ENCODE measurements around the gene PEF1. TPM values are rescaled to one million over a fixed set of nuclear protein-coding genes. Genes with fewer than 3 reads are reported as not detected.

Gene PEF1, protein sequence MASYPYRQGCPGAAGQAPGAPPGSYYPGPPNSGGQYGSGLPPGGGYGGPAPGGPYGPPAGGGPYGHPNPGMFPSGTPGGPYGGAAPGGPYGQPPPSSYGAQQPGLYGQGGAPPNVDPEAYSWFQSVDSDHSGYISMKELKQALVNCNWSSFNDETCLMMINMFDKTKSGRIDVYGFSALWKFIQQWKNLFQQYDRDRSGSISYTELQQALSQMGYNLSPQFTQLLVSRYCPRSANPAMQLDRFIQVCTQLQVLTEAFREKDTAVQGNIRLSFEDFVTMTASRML
- total RNA-seq (2014; rRNA removed) = 88.4 and 91.6 TPM in 2 replicates
- Bru-seq, nascent RNA = percentile 87 among the genes with signal in this experiment
- percentile 81 among the genes with signal in this experiment for BruChase-seq, experiment 1, labeled RNA remaining after a 6-hour chase
- percentile 81 among the genes with signal in this experiment for BruChase-seq, experiment 2, labeled RNA remaining after a 2-hour chase
- long read RNA-seq, transcript PEF1-205 (4 exons, 750 nt) = minor isoform, 11 of 121 reads
- long read RNA-seq, transcript PEF1-201 (5 exons, 1,629 nt) = major isoform, 87 of 121 reads
- long read RNA-seq, partial matches to known transcripts = 14 of 121 reads
- long read RNA-seq, other reads (novel, unspliced or antisense) = 9 of 121 reads

DNA sequence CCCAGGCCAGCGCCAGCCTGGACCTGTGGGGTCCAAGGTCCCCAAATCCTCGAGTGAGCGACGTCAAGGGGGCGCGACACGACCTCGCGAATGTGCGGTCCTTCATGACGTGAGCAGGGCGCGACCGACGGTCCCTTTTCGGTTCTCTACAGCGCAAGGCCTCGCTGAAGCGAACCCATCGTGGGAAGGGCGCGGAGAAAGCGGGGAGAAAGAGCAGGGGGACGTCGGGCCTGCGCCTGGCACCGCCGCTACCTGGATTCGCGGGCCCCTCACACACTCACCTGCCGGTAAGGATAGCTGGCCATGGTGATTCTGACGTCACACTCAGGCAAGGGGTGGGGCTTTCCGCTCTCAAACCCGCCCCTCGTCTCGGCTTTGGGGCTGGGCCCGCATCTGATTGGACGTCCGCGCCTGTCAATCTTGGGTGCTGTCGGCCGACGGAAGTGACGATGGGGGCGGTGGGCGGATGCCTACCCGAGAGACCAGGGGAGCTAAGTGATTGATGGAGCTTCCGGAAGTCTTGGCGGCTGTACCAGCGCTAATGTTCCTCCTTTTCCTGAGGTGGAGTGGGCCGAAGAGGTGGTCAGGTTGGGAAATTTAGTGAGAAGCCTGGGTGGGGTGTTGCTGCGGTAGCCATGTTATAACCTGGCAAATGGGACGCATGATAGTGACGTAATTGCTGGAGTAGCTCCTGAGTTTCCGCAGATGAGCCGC, at the start of gene PEF1:
Gene PEF1 (minus strand): TSS at position 317 of the 714 bp plus-strand sequence. CDS start 12 bp downstream, at position 305.
- CTCF ChIA-PET = interaction anchor here (0.6 to 0.8 kb wide), 5 partner anchors 27 to 359 kb away, joined by 3 to 4 read pairs (median 3); partner anchors contain the start of gene HCRTR1
- H3K9me2 ChIP-seq (replicated peaks; ENCODE audit: low read length) = no peaks in the 10 kb centered on the region
- BruUV-seq (replicated peaks) = no TSS peak

DNA sequence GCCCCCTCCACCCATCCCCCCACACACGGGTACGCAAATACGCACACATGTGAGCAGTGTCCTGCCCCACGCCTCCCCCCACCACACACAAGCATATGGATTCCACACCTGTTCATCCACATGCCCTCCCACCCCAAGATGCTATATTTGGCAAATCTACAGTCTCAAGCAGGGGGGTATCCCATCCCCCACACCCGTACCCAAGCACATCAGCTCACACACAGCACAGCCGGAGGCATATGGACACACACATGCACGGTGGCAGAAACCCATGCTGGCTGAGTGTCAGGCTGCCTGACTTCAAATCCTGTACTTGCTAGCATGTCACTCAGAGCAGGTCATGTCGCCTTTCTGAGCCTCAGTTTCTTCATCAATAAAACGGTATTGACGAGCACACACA, 48.6 kb upstream of the PEF1 start:
- intact Hi-C loops (cut with micrococcal nuclease) = no loop called here
- ChIA-PET POLR2A (ENCODE audit: unreplicated experiment) (no interaction called here), CTCF (no interaction called here)
- Histone ChIP-seq H3F3A (ENCODE audit: low read length, unreplicated experiment) (no peaks in the 10 kb centered on the region), H3K27ac (ENCODE audit: low read length) (no peak overlapping the region), H3K4me2 (ENCODE audit: low read length) (no peak overlapping the region), H2AFZ (ENCODE audit: low read length) (no peak overlapping the region), H3K27me3 (ENCODE audit: low read length) (no peaks in the 10 kb centered on the region), H3K4me1 (ENCODE audit: insufficient read depth, low read length) (peaks cover 26% of the 10 kb centered on the region), H3K79me2 (ENCODE audit: low read length) (no peaks in the 10 kb centered on the region), H3K36me3 (ENCODE audit: low read depth, low read length) (no peaks in the 10 kb centered on the region), H3K4me3 (ENCODE audit: low read length) (no peak overlapping the region), H3K9ac (ENCODE audit: low read length) (no peak overlapping the region), H3K9me2 (replicated peaks; ENCODE audit: low read length) (no peaks in the 10 kb centered on the region), H3K9me3 (ENCODE audit: low read length) (no peaks in the 10 kb centered on the region), H4K20me1 (ENCODE audit: low read length) (no peaks in the 10 kb centered on the region)
- ATAC-seq (no peak), DNase-seq (no peak)
- TF ChIP-seq, protein P1, sequence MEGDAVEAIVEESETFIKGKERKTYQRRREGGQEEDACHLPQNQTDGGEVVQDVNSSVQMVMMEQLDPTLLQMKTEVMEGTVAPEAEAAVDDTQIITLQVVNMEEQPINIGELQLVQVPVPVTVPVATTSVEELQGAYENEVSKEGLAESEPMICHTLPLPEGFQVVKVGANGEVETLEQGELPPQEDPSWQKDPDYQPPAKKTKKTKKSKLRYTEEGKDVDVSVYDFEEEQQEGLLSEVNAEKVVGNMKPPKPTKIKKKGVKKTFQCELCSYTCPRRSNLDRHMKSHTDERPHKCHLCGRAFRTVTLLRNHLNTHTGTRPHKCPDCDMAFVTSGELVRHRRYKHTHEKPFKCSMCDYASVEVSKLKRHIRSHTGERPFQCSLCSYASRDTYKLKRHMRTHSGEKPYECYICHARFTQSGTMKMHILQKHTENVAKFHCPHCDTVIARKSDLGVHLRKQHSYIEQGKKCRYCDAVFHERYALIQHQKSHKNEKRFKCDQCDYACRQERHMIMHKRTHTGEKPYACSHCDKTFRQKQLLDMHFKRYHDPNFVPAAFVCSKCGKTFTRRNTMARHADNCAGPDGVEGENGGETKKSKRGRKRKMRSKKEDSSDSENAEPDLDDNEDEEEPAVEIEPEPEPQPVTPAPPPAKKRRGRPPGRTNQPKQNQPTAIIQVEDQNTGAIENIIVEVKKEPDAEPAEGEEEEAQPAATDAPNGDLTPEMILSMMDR (conservative IDR thresholded peaks at IDR 0.05; ENCODE audit: low read depth, low read length) = no peak
- TF ChIP-seq EZH2phosphoT487 (IDR thresholded peaks at IDR 0.05; ENCODE audit: borderline replicate concordance, low read length) (no peak), EZH2 (IDR thresholded peaks at IDR 0.05; ENCODE audit: low read length, unreplicated experiment) (no peak)
- BruUV-seq (replicated peaks) = no TSS peak

More for the DNA sequence above, at the start of gene PEF1:
- peaks cover 12% of the 10 kb centered on the region for H3K4me1 ChIP-seq (ENCODE audit: insufficient read depth, low read length)
- intact Hi-C loops (cut with micrococcal nuclease) = no loop called here
- no peaks in the 10 kb centered on the region for H3K36me3 ChIP-seq (ENCODE audit: low read depth, low read length)
- H3K4me2 ChIP-seq (ENCODE audit: low read length) = peak within 1 kb of the TSS; percentile 87
- no peaks in the 10 kb centered on the region for H3K9me3 ChIP-seq (ENCODE audit: low read length)
- H3K27ac ChIP-seq (ENCODE audit: low read length) = peak within 1 kb of the TSS; percentile 83
- peaks cover 45% of the 10 kb centered on the region for H3K79me2 ChIP-seq (ENCODE audit: low read length)
- H3K9ac ChIP-seq (ENCODE audit: low read length) = peak within 1 kb of the TSS; percentile 92
- no peaks in the 10 kb centered on the region for H4K20me1 ChIP-seq (ENCODE audit: low read length)
- no peak for TF ChIP-seq EZH2 (IDR thresholded peaks at IDR 0.05; ENCODE audit: low read length, unreplicated experiment)
- TF ChIP-seq EZH2phosphoT487 (IDR thresholded peaks at IDR 0.05; ENCODE audit: borderline replicate concordance, low read length) = no peak
- TF ChIP-seq, protein P1 (conservative IDR thresholded peaks at IDR 0.05; ENCODE audit: low read depth, low read length) = no peak
- peak within 1 kb of the TSS; percentile 76 for H3K4me3 ChIP-seq (ENCODE audit: low read length)
- peak; percentile 98 for DNase-seq
- ATAC-seq = peak; percentile 88
- H3F3A ChIP-seq (ENCODE audit: low read length, unreplicated experiment) = no peaks in the 10 kb centered on the region
- H3K27me3 ChIP-seq (ENCODE audit: low read length) = no peaks in the 10 kb centered on the region
- POLR2A ChIA-PET (ENCODE audit: unreplicated experiment) = interaction anchor here (0.5 to 1.4 kb wide), 10 partner anchors 29 to 968 kb away, joined by 3 to 21 read pairs (median 4); partner anchors contain the start of gene PTP4A2
- peak within 1 kb of the TSS; percentile 82 for H2AFZ ChIP-seq (ENCODE audit: low read length)
